ENCODE data around the gene AMHR2. TPM values are rescaled to one million over a fixed set of nuclear protein-coding genes. Genes with fewer than 3 reads are reported as not detected.

AMHR2 gene
- total and polyA plus RNA-seq, 9 of the 15 experiments (the other 6 are each of a cell fraction or from before 2014, with no cell fraction given) = 8.9 to 49.7 (median 19.3) TPM

- TF ChIP-seq, protein P1, sequence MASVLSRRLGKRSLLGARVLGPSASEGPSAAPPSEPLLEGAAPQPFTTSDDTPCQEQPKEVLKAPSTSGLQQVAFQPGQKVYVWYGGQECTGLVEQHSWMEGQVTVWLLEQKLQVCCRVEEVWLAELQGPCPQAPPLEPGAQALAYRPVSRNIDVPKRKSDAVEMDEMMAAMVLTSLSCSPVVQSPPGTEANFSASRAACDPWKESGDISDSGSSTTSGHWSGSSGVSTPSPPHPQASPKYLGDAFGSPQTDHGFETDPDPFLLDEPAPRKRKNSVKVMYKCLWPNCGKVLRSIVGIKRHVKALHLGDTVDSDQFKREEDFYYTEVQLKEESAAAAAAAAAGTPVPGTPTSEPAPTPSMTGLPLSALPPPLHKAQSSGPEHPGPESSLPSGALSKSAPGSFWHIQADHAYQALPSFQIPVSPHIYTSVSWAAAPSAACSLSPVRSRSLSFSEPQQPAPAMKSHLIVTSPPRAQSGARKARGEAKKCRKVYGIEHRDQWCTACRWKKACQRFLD (CRISPR knock-in tag; IDR thresholded peaks at IDR 0.05) = peak; percentile 30; the same call in 1 of the 2 replicates
- TF ChIP-seq SUPT5H (IDR thresholded peaks at IDR 0.05) (peak; percentile 42), KDM5B (IDR thresholded peaks at IDR 0.05; ENCODE audit: insufficient replicate concordance, low read depth, low read length) (peak; percentile 7), CREM (IDR thresholded peaks at IDR 0.05; ENCODE audit: low read depth) (peak; percentile 29; the same call in 1 of the 2 replicates), YY1 (IDR thresholded peaks at IDR 0.05; ENCODE audit: borderline replicate concordance in 1 of 3, control insufficient read depth in 1 of 3, extremely low read depth in 1 of 3, insufficient read depth in 3 of 3, insufficient read length in 1 of 3, insufficient replicate concordance in 2 of 3, low read depth in 1 of 3, low read length in 2 of 3) (peak in 1 of 3 experiments; percentile 18), POLR2AphosphoS5 (IDR thresholded peaks at IDR 0.05; ENCODE audit: control insufficient read depth, insufficient read depth, low read depth, low read length) (peak; percentile 58), USF2 (CRISPR knock-in tag; IDR thresholded peaks at IDR 0.05) (no peak), NBN (IDR thresholded peaks at IDR 0.05; ENCODE audit: low read depth) (no peak), ZFX (CRISPR knock-in tag; IDR thresholded peaks at IDR 0.05) (peak; percentile 42; the same call in 1 of the 2 replicates), ZNF316 (IDR thresholded peaks at IDR 0.05) (no peak), PCBP1 (IDR thresholded peaks at IDR 0.05; ENCODE audit: low read depth, low read length, poor library complexity, severe bottlenecking) (peak; percentile 65), ZNF707 (CRISPR knock-in tag; conservative IDR thresholded peaks at IDR 0.05) (no peak), CC2D1A (IDR thresholded peaks at IDR 0.05) (peak; percentile 59; the same call in 1 of the 2 replicates), GABPA (tag; conservative IDR thresholded peaks at IDR 0.05; ENCODE audit: low read depth) (peak; percentile 30), EP300 (IDR thresholded peaks at IDR 0.05; ENCODE audit: low read length) (no peak)
- TF ChIP-seq, protein P2, sequence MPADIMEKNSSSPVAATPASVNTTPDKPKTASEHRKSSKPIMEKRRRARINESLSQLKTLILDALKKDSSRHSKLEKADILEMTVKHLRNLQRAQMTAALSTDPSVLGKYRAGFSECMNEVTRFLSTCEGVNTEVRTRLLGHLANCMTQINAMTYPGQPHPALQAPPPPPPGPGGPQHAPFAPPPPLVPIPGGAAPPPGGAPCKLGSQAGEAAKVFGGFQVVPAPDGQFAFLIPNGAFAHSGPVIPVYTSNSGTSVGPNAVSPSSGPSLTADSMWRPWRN (IDR thresholded peaks at IDR 0.05; ENCODE audit: low read depth) = no peak
- TF ChIP-seq, protein P3, sequence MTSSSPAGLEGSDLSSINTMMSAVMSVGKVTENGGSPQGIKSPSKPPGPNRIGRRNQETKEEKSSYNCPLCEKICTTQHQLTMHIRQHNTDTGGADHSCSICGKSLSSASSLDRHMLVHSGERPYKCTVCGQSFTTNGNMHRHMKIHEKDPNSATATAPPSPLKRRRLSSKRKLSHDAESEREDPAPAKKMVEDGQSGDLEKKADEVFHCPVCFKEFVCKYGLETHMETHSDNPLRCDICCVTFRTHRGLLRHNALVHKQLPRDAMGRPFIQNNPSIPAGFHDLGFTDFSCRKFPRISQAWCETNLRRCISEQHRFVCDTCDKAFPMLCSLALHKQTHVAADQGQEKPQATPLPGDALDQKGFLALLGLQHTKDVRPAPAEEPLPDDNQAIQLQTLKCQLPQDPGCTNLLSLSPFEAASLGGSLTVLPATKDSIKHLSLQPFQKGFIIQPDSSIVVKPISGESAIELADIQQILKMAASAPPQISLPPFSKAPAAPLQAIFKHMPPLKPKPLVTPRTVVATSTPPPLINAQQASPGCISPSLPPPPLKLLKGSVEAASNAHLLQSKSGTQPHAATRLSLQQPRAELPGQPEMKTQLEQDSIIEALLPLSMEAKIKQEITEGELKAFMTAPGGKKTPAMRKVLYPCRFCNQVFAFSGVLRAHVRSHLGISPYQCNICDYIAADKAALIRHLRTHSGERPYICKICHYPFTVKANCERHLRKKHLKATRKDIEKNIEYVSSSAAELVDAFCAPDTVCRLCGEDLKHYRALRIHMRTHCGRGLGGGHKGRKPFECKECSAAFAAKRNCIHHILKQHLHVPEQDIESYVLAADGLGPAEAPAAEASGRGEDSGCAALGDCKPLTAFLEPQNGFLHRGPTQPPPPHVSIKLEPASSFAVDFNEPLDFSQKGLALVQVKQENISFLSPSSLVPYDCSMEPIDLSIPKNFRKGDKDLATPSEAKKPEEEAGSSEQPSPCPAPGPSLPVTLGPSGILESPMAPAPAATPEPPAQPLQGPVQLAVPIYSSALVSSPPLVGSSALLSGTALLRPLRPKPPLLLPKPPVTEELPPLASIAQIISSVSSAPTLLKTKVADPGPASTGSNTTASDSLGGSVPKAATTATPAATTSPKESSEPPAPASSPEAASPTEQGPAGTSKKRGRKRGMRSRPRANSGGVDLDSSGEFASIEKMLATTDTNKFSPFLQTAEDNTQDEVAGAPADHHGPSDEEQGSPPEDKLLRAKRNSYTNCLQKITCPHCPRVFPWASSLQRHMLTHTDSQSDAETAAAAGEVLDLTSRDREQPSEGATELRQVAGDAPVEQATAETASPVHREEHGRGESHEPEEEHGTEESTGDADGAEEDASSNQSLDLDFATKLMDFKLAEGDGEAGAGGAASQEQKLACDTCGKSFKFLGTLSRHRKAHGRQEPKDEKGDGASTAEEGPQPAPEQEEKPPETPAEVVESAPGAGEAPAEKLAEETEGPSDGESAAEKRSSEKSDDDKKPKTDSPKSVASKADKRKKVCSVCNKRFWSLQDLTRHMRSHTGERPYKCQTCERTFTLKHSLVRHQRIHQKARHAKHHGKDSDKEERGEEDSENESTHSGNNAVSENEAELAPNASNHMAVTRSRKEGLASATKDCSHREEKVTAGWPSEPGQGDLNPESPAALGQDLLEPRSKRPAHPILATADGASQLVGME (CRISPR knock-in tag; IDR thresholded peaks at IDR 0.05) = no peak
Observed at GRCh38 chr12:53380104-53380793, 43.4 kb upstream of the AMHR2 start, which contains the start of gene SP1 (continued).

All from K562 (cell line).